ENCODE data around the gene UBE4B. TPM values are rescaled to one million over a fixed set of nuclear protein-coding genes. Genes with fewer than 3 reads are reported as not detected.
"Not testable (repeated sequence)": the region's sequence is repeated elsewhere in the genome, so short reads cannot be mapped to it uniquely, and the experiment has no call there.

UBE4B gene
- total RNA-seq, 1 donor from 2014 or later: 29.1 TPM

GRCh38 chr1:10070206-10070605 is 37.4 kb downstream of the UBE4B start:
- no peak for DNase-seq (ENCODE audit: low read depth)

GRCh38 chr1:10071640-10072039 is 38.9 kb downstream of the UBE4B start:
- DNase-seq (ENCODE audit: low read depth): no peak

GRCh38 chr1:10073371-10073770 is 40.6 kb downstream of the UBE4B start:
- DNase-seq (ENCODE audit: low read depth): not testable (repeated sequence)

- DNase-seq (ENCODE audit: low read depth): peak; percentile 88
Measured at GRCh38 chr1:10074059-10074851, 41.5 kb downstream of the UBE4B start.

GRCh38 chr1:10074852-10075730 is 42.3 kb downstream of the UBE4B start:
- no peak for DNase-seq (ENCODE audit: low read depth)

- DNase-seq (ENCODE audit: low read depth): no peak
Measured at GRCh38 chr1:10075732-10076131, 43.0 kb downstream of the UBE4B start.

GRCh38 chr1:10078494-10078893 is 45.7 kb downstream of the UBE4B start:
- no peak for DNase-seq (ENCODE audit: low read depth)

GRCh38 chr1:10080523-10080922 is 47.8 kb downstream of the UBE4B start:
- DNase-seq (ENCODE audit: low read depth): no peak

- no peak for DNase-seq (ENCODE audit: low read depth)
Measured at GRCh38 chr1:10082785-10083479, 50.2 kb downstream of the UBE4B start.

- DNase-seq (ENCODE audit: low read depth): no peak
Measured at GRCh38 chr1:10084045-10084444, 51.3 kb downstream of the UBE4B start.

- DNase-seq (ENCODE audit: low read depth): no peak
Measured at GRCh38 chr1:10085076-10085475, 52.3 kb downstream of the UBE4B start.

- no peak for DNase-seq (ENCODE audit: low read depth)
Measured at GRCh38 chr1:10087210-10087609, 54.5 kb downstream of the UBE4B start.

- DNase-seq (ENCODE audit: low read depth): no peak
Measured at GRCh38 chr1:10101929-10102328, 69.2 kb downstream of the UBE4B start.

- no peak for DNase-seq (ENCODE audit: low read depth)
Measured at GRCh38 chr1:10103193-10103592, 70.4 kb downstream of the UBE4B start.

- no peak for DNase-seq (ENCODE audit: low read depth)
Measured at GRCh38 chr1:10104834-10105233, 72.1 kb downstream of the UBE4B start.

GRCh38 chr1:10105484-10105883 is 72.7 kb downstream of the UBE4B start:
- no peak for DNase-seq (ENCODE audit: low read depth)

- DNase-seq (ENCODE audit: low read depth): no peak
Measured at GRCh38 chr1:10106241-10106640, 73.5 kb downstream of the UBE4B start.

- DNase-seq (ENCODE audit: low read depth): no peak
Measured at GRCh38 chr1:10106756-10107475, 74.2 kb downstream of the UBE4B start.

- not testable (repeated sequence) for DNase-seq (ENCODE audit: low read depth)
Measured at GRCh38 chr1:10107476-10107847, 74.7 kb downstream of the UBE4B start.

- DNase-seq (ENCODE audit: low read depth): peak; percentile 33
Measured at GRCh38 chr1:10108134-10108663, 75.4 kb downstream of the UBE4B start.
